Measurements from ENCODE around the gene CNTN2. TPM values are rescaled to one million over a fixed set of nuclear protein-coding genes. Genes with fewer than 3 reads are reported as not detected.
A peak's percentile ranks its signal among the peaks of the same experiment; 100 is the strongest.

Gene CNTN2
- total and polyA plus RNA-seq, 7 donors = 0.01 to 0.06 (median 0.05) TPM; not detected in 4

- Histone ChIP-seq H3K36me3 (ENCODE audit: insufficient read depth in 1 of 2, low read depth in 1 of 2) (peaks cover 8 to 84% of the 10 kb centered on the region in 2 donors), H3K9me3 (no peaks in the 10 kb centered on the region), H3K4me1 (peaks cover 19% of the 10 kb centered on the region), H3K27me3 (ENCODE audit: insufficient read depth in 3 of 3, low read length in 2 of 3) (no peaks in the 10 kb centered on the region), H3K27ac (peak overlapping the region; percentile 76), H3K4me3 (no peak overlapping the region)
- WGBS, 3 donors = 50 to 77% (median 55%) methylated on average over 4 of the region's 4 CpGs
- intact Hi-C loops (cut with DNase I) = loop anchor here in 1 of 2 donors (10.0 kb wide), 1 partner anchor 556 kb away; no protein-coding TSS in a partner anchor
- no peak for DNase-seq
- no peak for TF ChIP-seq CTCF (IDR thresholded peaks at IDR 0.05)
- ATAC-seq = peak; percentile 92 to 99 (median 97)
Observed at GRCh38 chr1:205091043-205091740, 48.2 kb downstream of the CNTN2 start.

- peaks cover 17 to 85% of the 10 kb centered on the region in 2 donors for H3K36me3 ChIP-seq (ENCODE audit: insufficient read depth in 1 of 2, low read depth in 1 of 2)
- H3K27ac ChIP-seq = no peak overlapping the region
- no peak overlapping the region for H3K4me3 ChIP-seq
- intact Hi-C loops (cut with DNase I) = loop anchor here in 1 of 2 donors (10.0 kb wide), 1 partner anchor 561 kb away; no protein-coding TSS in a partner anchor
- H3K27me3 ChIP-seq (ENCODE audit: insufficient read depth in 3 of 3, low read length in 2 of 3) = no peaks in the 10 kb centered on the region
- no peak for TF ChIP-seq CTCF (IDR thresholded peaks at IDR 0.05)
- no peak for ATAC-seq
- H3K4me1 ChIP-seq = peaks cover 13% of the 10 kb centered on the region
- no peak for DNase-seq
- H3K9me3 ChIP-seq = no peaks in the 10 kb centered on the region
Observed at GRCh38 chr1:205095422-205095821, 52.4 kb downstream of the CNTN2 start.

GRCh38 chr1:205098242-205098641, 55.2 kb downstream of the CNTN2 start:
- H3K4me1 ChIP-seq = no peaks in the 10 kb centered on the region
- no peaks in the 10 kb centered on the region for H3K27me3 ChIP-seq (ENCODE audit: insufficient read depth in 3 of 3, low read length in 2 of 3)
- DNase-seq (no peak), ATAC-seq (no peak)
- no peak overlapping the region for H3K27ac ChIP-seq
- intact Hi-C loops (cut with DNase I) = loop anchor here in 1 of 2 donors (10.0 kb wide), 1 partner anchor 563 kb away; no protein-coding TSS in a partner anchor
- H3K9me3 ChIP-seq = no peaks in the 10 kb centered on the region
- no peak for TF ChIP-seq CTCF (IDR thresholded peaks at IDR 0.05)
- no peak overlapping the region for H3K4me3 ChIP-seq
- peaks cover 20 to 98% of the 10 kb centered on the region in 2 donors for H3K36me3 ChIP-seq (ENCODE audit: insufficient read depth in 1 of 2, low read depth in 1 of 2)

GRCh38 chr1:205102404-205102803, 59.4 kb downstream of the CNTN2 start:
- no peak for TF ChIP-seq CTCF (IDR thresholded peaks at IDR 0.05)
- DNase-seq = no peak
- H3K4me3 ChIP-seq = no peak overlapping the region
- intact Hi-C loops (cut with DNase I) = no loop called here
- no peak overlapping the region for H3K27ac ChIP-seq
- 97 to 99% (median 99%) methylated on average over 3 of the region's 3 CpGs for WGBS, 3 donors
- peaks cover 19 to 100% of the 10 kb centered on the region in 2 donors for H3K36me3 ChIP-seq (ENCODE audit: insufficient read depth in 1 of 2, low read depth in 1 of 2)
- H3K27me3 ChIP-seq (ENCODE audit: insufficient read depth in 3 of 3, low read length in 2 of 3) = no peaks in the 10 kb centered on the region
- no peaks in the 10 kb centered on the region for H3K9me3 ChIP-seq
- ATAC-seq = no peak
- H3K4me1 ChIP-seq = no peaks in the 10 kb centered on the region

- ATAC-seq (no peak), DNase-seq (no peak)
- intact Hi-C loops (cut with DNase I) = no loop called here
- no peaks in the 10 kb centered on the region for H3K9me3 ChIP-seq
- H3K36me3 ChIP-seq (ENCODE audit: insufficient read depth in 1 of 2, low read depth in 1 of 2) = peaks cover 15 to 97% of the 10 kb centered on the region in 2 donors
- WGBS, 3 donors = 91 to 96% (median 92%) methylated on average over 4 of the region's 4 CpGs
- H3K4me1 ChIP-seq = no peaks in the 10 kb centered on the region
- no peaks in the 10 kb centered on the region for H3K27me3 ChIP-seq (ENCODE audit: insufficient read depth in 3 of 3, low read length in 2 of 3)
- H3K27ac ChIP-seq = no peak overlapping the region
- no peak overlapping the region for H3K4me3 ChIP-seq
- no peak for TF ChIP-seq CTCF (IDR thresholded peaks at IDR 0.05)
Observed at GRCh38 chr1:205107327-205107726, 64.3 kb downstream of the CNTN2 start.

Measured in psoas muscle (tissue), 8 donors.